H1 (cell line): ENCODE data around the gene PXDC1. TPM values are rescaled to one million over a fixed set of nuclear protein-coding genes. Genes with fewer than 3 reads are reported as not detected.

Experiments
- CTCF ChIA-PET: fragments of 300-600 bp; sonication (Branson Sonifier 250); formaldehyde crosslinking; loops from one replicate; lab custom pipeline; 2021; ENCODE audit not compliant: partially characterized antibody; lab: Charles Lee
- POLR2A ChIA-PET: fragments of 300-600 bp; sonication (Branson Sonifier 250); formaldehyde crosslinking; loops from one replicate; lab custom pipeline; 2021; ENCODE audit warnings: inconsistent platforms; ENCODE audit not compliant: partially characterized antibody; lab: Charles Lee
- DNase-seq, 2 experiments: peaks; one replicate each; pipeline versions ENCODE4 v3.0.0 to v3.0.0-alpha.2; 2010 to 2022; ENCODE audit warnings: low spot score in 2 of 2, low read depth in 1 of 2, mixed read lengths in 1 of 2
- FAIRE-seq: peaks from 2 replicates; lab custom pipeline; 2011; peaks lifted over from hg19 to GRCh38; lab: Jason Lieb, UNC
- H2AFZ ChIP-seq: 2 replicates; pipeline ENCODE4 v1.8.1; 2012; ENCODE audit warnings: low read length, inconsistent platforms
- H2AK5ac ChIP-seq: 2 replicates; pipeline ENCODE4 v1.6.1; 2013; ENCODE audit warnings: low read depth, low read length
- H2BK120ac ChIP-seq: replicated peaks from 2 replicates; pipeline ENCODE3; 2013; ENCODE audit warnings: low read depth, low read length, inconsistent platforms
- H2BK12ac ChIP-seq: 2 replicates; pipeline ENCODE4 v1.6.1; 2013; ENCODE audit warnings: low read depth, low read length
- H2BK15ac ChIP-seq: 2 replicates; pipeline ENCODE4 v1.6.1; 2013; ENCODE audit warnings: low read length
- H2BK20ac ChIP-seq: 2 replicates; pipeline ENCODE4 v1.6.1; 2013; ENCODE audit warnings: low read length
- H2BK5ac ChIP-seq: 2 replicates; pipeline ENCODE4 v1.6.1; 2013; ENCODE audit warnings: low read depth, low read length
- H3K14ac ChIP-seq: 2 replicates; pipeline ENCODE4 v1.6.1; 2013; ENCODE audit warnings: inconsistent platforms; ENCODE audit not compliant: insufficient read length
- H3K18ac ChIP-seq: 2 replicates; pipeline ENCODE4 v1.6.1; 2013; ENCODE audit warnings: low read length; ENCODE audit errors: extremely low read depth
- H3K23ac ChIP-seq: 2 replicates; pipeline ENCODE4 v1.6.1; 2013; ENCODE audit warnings: inconsistent platforms; ENCODE audit not compliant: insufficient read length
- H3K23me2 ChIP-seq: 2 replicates; pipeline ENCODE4 v1.6.1; 2013; ENCODE audit warnings: low read depth, low read length
- H3K27ac ChIP-seq: 2 replicates; pipeline ENCODE4 v1.6.1; 2011; ENCODE audit warnings: low read depth, low read length, inconsistent platforms
- H3K27me3 ChIP-seq, 4 experiments: replicated peaks in 1 of 4; 1 replicate in 1 of 4; 2 replicates in 3 of 4; pipeline versions ENCODE4 v1.6.1 to v1.8.1; 2011 to 2013; ENCODE audit warnings: low read length in 3 of 4, mild to moderate bottlenecking in 3 of 4, inconsistent platforms in 2 of 4, mixed read lengths in 2 of 4, moderate library complexity in 1 of 4; ENCODE audit not compliant: control insufficient read depth in 3 of 4, insufficient read depth in 3 of 4; ENCODE audit errors: extremely low read depth in 1 of 4
- H3K36me3 ChIP-seq, 4 experiments: 2 replicates each; pipeline versions ENCODE4 v1.6.1 to v1.8.1; 2011 to 2013; ENCODE audit warnings: mild to moderate bottlenecking in 4 of 4, low read length in 3 of 4, moderate library complexity in 2 of 4, control low read depth in 1 of 4, inconsistent platforms in 1 of 4; ENCODE audit not compliant: insufficient read depth in 4 of 4, control insufficient read depth in 2 of 4
- H3K4ac ChIP-seq: replicated peaks from 2 replicates; pipeline ENCODE3; 2013; ENCODE audit warnings: low read length, low read depth, mixed read lengths, inconsistent platforms; ENCODE audit not compliant: insufficient read length
- H3K4me1 ChIP-seq, 4 experiments: replicated peaks in 1 of 4; 1 replicate in 1 of 4; 2 replicates in 3 of 4; pipeline versions ENCODE4 v1.6.1 to v1.8.1; 2011 to 2013; ENCODE audit warnings: low read length in 3 of 4, inconsistent platforms in 2 of 4, mixed read lengths in 1 of 4; ENCODE audit not compliant: insufficient read depth in 4 of 4, control insufficient read depth in 3 of 4
- H3K4me2 ChIP-seq, 2 experiments: 2 replicates each; pipeline versions ENCODE4 v1.6.1 to v1.8.1; 2011 to 2013; ENCODE audit warnings: low read depth in 2 of 2, low read length in 2 of 2, control low read depth in 1 of 2, inconsistent platforms in 1 of 2, mild to moderate bottlenecking in 1 of 2; ENCODE audit not compliant: insufficient read depth in 1 of 2
- H3K4me3 ChIP-seq, 4 experiments: fragments of 200-600, 300-600 bp in 1 of 4; sonication (generic), shearing (Covaris generic), sonication (Bioruptor Twin) in 1 of 4; 2 replicates each; pipeline versions ENCODE4 v1.5.1 to v1.8.1; 2011 to 2016; ENCODE audit warnings: low read length in 4 of 4, low read depth in 3 of 4, control low read depth in 2 of 4, inconsistent platforms in 2 of 4, mild to moderate bottlenecking in 2 of 4, mixed read lengths in 1 of 4, moderate library complexity in 1 of 4; ENCODE audit not compliant: insufficient read depth in 2 of 4; ENCODE audit errors: extremely low read depth in 1 of 4
- H3K56ac ChIP-seq: replicated peaks from 2 replicates; pipeline ENCODE3; 2013; ENCODE audit warnings: low read depth, mild to moderate bottlenecking, mixed read lengths, low read length, inconsistent platforms; ENCODE audit not compliant: insufficient read length
- H3K79me1 ChIP-seq: 2 replicates; pipeline ENCODE4 v1.6.1; 2013; ENCODE audit warnings: low read depth, low read length, control low read depth
- H3K79me2 ChIP-seq, 2 experiments: 2 replicates each; pipeline versions ENCODE4 v1.6.1 to v1.8.1; 2012 to 2013; ENCODE audit warnings: low read length in 2 of 2, mild to moderate bottlenecking in 2 of 2, inconsistent platforms in 1 of 2; ENCODE audit not compliant: insufficient read depth in 2 of 2, control insufficient read depth in 1 of 2
- H3K9ac ChIP-seq, 4 experiments: replicated peaks in 1 of 4; 1 replicate in 1 of 4; 2 replicates in 3 of 4; pipeline versions ENCODE4 v1.6.1 to v1.8.1; 2011 to 2013; ENCODE audit warnings: low read depth in 3 of 4, low read length in 3 of 4, control low read depth in 2 of 4, mild to moderate bottlenecking in 2 of 4, moderate library complexity in 2 of 4, inconsistent platforms in 1 of 4; ENCODE audit errors: extremely low read depth in 1 of 4
- H3K9me3 ChIP-seq, 2 experiments: 2 replicates each; pipeline versions ENCODE4 v1.6.1 to v1.8.1; 2012 to 2013; ENCODE audit warnings: mild to moderate bottlenecking in 2 of 2, moderate library complexity in 2 of 2, control low read depth in 1 of 2, inconsistent platforms in 1 of 2, low read depth in 1 of 2, low read length in 1 of 2, mixed read lengths in 1 of 2; ENCODE audit not compliant: insufficient read depth in 2 of 2
- H4K20me1 ChIP-seq, 2 experiments: replicated peaks in 1 of 2; 2 replicates each; pipeline versions ENCODE3 to v1.8.1; 2011 to 2013; ENCODE audit warnings: inconsistent platforms in 2 of 2, low read length in 2 of 2, mild to moderate bottlenecking in 1 of 2; ENCODE audit not compliant: insufficient read depth in 2 of 2, control insufficient read depth in 1 of 2
- H4K5ac ChIP-seq: 2 replicates; pipeline ENCODE4 v1.6.1; 2013; ENCODE audit warnings: low read length, low read depth, mixed read lengths, inconsistent platforms; ENCODE audit not compliant: insufficient read length
- H4K8ac ChIP-seq: 2 replicates; pipeline ENCODE4 v1.8.0; 2013; ENCODE audit warnings: mild to moderate bottlenecking, moderate library complexity, low read length, inconsistent platforms; ENCODE audit not compliant: insufficient read depth; ENCODE audit errors: extremely low read depth
- H4K91ac ChIP-seq: replicated peaks from 2 replicates; pipeline ENCODE3; 2013; ENCODE audit warnings: low read length, mixed read lengths, inconsistent platforms; ENCODE audit not compliant: insufficient read length
- BRCA1 ChIP-seq: IDR thresholded peaks from 2 replicates; pipeline ENCODE4 v1.6.1; 2012; ENCODE audit warnings: low read depth, low read length, improper control_type of control experiment
- FOSL1 ChIP-seq: IDR thresholded peaks from 2 replicates; pipeline ENCODE4 v1.6.1; 2011; ENCODE audit warnings: mild to moderate bottlenecking, low read depth, low read length, moderate library complexity; ENCODE audit not compliant: insufficient read depth
- GABPA ChIP-seq: IDR thresholded peaks from 2 replicates; pipeline ENCODE4 v1.6.1; 2011; ENCODE audit warnings: mild to moderate bottlenecking, low read length, moderate library complexity, borderline replicate concordance; ENCODE audit not compliant: insufficient read depth
- POU5F1 ChIP-seq: IDR thresholded peaks from 2 replicates; pipeline ENCODE4 v1.6.1; 2011; ENCODE audit warnings: low read depth, mild to moderate bottlenecking, low read length, moderate library complexity
- SIN3A ChIP-seq, 2 experiments: IDR thresholded peaks in 1 of 2; conservative IDR thresholded peaks in 1 of 2; 2 replicates each; pipeline ENCODE4 v1.6.1; 2011 to 2012; ENCODE audit warnings: low read length in 2 of 2, improper control_type of control experiment in 1 of 2, low read depth in 1 of 2, mild to moderate bottlenecking in 1 of 2
- WGBS, 2 experiments: shearing (Covaris generic) in 1 of 2; methylation state at CpG; one replicate each; pipeline versions ENCODE4 v1.1.6 to v1.1.7; 2013 to 2015; ENCODE audit warnings: low lambda C conversion rate in 2 of 2, mixed read lengths in 2 of 2, inconsistent platforms in 1 of 2, low coverage in 1 of 2, missing lambda C conversion rate in 1 of 2; ENCODE audit not compliant: insufficient replicate concordance in 2 of 2, insufficient coverage in 1 of 2, insufficient read length in 1 of 2; ENCODE audit errors: extremely low coverage in 1 of 2, missing lambda C conversion rate in 1 of 2; 5-methylcytosine and 5-hydroxymethylcytosine counted together
- polyA plus RNA-seq, 7 experiments: library from polyadenylated mRNA; depleted of rRNA in 3 of 7; stranded (reverse) in 5 of 7; unstranded in 2 of 7; fragments of >200 nt in 5 of 7; fragments of 200-250 nt in 2 of 7; gene quantifications; 1 replicate in 5 of 7; 2 replicates in 1 of 7; 4 replicates in 1 of 7; pipeline versions ENCODE4 v1.2.1 to v1.2.3, GENCODE V29; 2011 to 2013; ENCODE audit warnings: missing spikeins in 2 of 7, mixed read lengths in 2 of 7
- total RNA-seq: library from RNA; stranded (reverse); fragmentation: NEBNext Ultra II Directional; extraction: Animal tissue kit (Norgen Biotek cat#: 25700); gene quantifications from 2 replicates; pipeline ENCODE4 v1.2.1, GENCODE V29; 2021

Gene PXDC1
- total and polyA plus RNA-seq, 2 of the 8 experiments (the other 6 are each of a cell fraction or from before 2014, with no cell fraction given), result 1.7 to 2.0 TPM

GRCh38 chr6:3742076-3742425, 9.5 kb downstream of the PXDC1 start:
- H2BK120ac ChIP-seq, result no peak overlapping the region
- DNase-seq, result no peak
- CTCF ChIA-PET, result interaction anchor here (0.6 to 8.8 kb wide), 18 partner anchors 8 to 1429 kb away, joined by 3 to 82 read pairs (median 5); partner anchors contain the start of gene FAM50B
- H2BK5ac ChIP-seq, result no peak overlapping the region
- H3K23ac ChIP-seq, result no peak overlapping the region
- H3K79me2 ChIP-seq, result no peaks in the 10 kb centered on the region
- no peak overlapping the region for H3K4me3 ChIP-seq
- H3K9me3 ChIP-seq, result no peaks in the 10 kb centered on the region
- peaks cover 0 to 9% (median 5%) of the 10 kb centered on the region in 4 experiments; a peak in 5 of 7 replicates for H3K4me1 ChIP-seq
- WGBS, 2 experiments, result 48% methylated on average over 3 of the region's 3 CpGs; no CpG with 5 or more reads in 1 of the 2 experiments
- no peaks in the 10 kb centered on the region for H3K23me2 ChIP-seq
- no peak overlapping the region for H2BK20ac ChIP-seq
- no peak overlapping the region for H3K4ac ChIP-seq
- no peak overlapping the region for H3K9ac ChIP-seq
- no peak overlapping the region for H2BK15ac ChIP-seq
- peaks cover 0 to 2% (median 0%) of the 10 kb centered on the region in 4 experiments; a peak in 1 of 7 replicates for H3K27me3 ChIP-seq
- no peaks in the 10 kb centered on the region for H4K20me1 ChIP-seq
- no peak overlapping the region for H3K56ac ChIP-seq
- H4K91ac ChIP-seq, result no peak overlapping the region
- no peak overlapping the region for H4K5ac ChIP-seq
- H2AK5ac ChIP-seq, result no peak overlapping the region
- H2AFZ ChIP-seq, result no peak overlapping the region
- no peak overlapping the region for H4K8ac ChIP-seq
- no peaks in the 10 kb centered on the region for H3K36me3 ChIP-seq
- POLR2A ChIA-PET, result interaction anchor here (1.2 to 1.3 kb wide), 2 partner anchors 107 to 279 kb away, joined by 3 to 4 read pairs; partner anchors contain the start of gene FAM50B
- no peak overlapping the region for H3K27ac ChIP-seq
- H3K18ac ChIP-seq, result no peak overlapping the region
- no peaks in the 10 kb centered on the region for H3K79me1 ChIP-seq
- H2BK12ac ChIP-seq, result no peak overlapping the region
- H3K4me2 ChIP-seq, result no peak overlapping the region
- no peak overlapping the region for H3K14ac ChIP-seq
- FAIRE-seq, result no peak
- TF ChIP-seq POU5F1 (no peak), FOSL1 (no peak), GABPA (no peak), SIN3A (conservative IDR thresholded peaks at IDR 0.05 in 1 of 2, IDR thresholded peaks at IDR 0.05 in 1 of 2; ENCODE audit: low read depth in 1 of 2, low read length in 2 of 2) (no peak), BRCA1 (no peak)
